T1000 (cell line): ENCODE measurements around the gene XAGE2.

Experiments used
- DNase-seq: peaks from one replicate; lab custom pipeline; 2025; ENCODE audit warnings: mixed read lengths; lab: John Stamatoyannopoulos, UW

Gene XAGE2

DNA sequence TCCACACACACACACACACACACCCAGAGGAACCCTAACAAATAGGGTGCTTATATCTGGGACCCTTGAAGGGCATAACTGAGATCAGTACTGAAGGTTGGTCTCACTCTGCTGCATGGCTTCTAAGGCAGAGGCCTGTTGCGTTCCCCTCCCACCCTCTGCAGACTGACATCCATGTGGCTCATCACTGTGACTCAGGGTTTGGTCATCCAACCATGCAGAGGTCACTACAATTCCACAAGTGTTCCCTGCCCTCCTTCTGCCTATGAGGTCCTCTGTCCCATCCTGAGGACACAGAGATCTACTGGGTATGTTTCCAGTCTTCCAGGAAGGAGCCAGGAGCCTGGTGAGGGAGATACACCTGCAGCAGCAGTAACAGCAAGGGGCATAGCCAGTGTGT lies 55.8 kb downstream of the XAGE2 start:
- DNase-seq, result no peak
